OCI-LY7 (cell line): Measurements from ENCODE around the gene ST6GAL1. TPM values are rescaled to one million over a fixed set of nuclear protein-coding genes. Genes with fewer than 3 reads are reported as not detected.

Source experiments
- BruUV-seq: library from RNA; stranded (reverse); fragments of 400-500 nt; replicated peaks from 2 replicates; lab custom pipeline; 2021; lab: Mats Ljungman, UMichigan
- CTCF ChIA-PET: fragments of 300-600 bp; sonication (Branson Sonifier 250); formaldehyde crosslinking; loops from one replicate; lab custom pipeline; 2022; ENCODE audit warnings: antibody characterized with exemption; ENCODE audit not compliant: unreplicated experiment; lab: Charles Lee
- POLR2A ChIA-PET: fragments of 300-600 bp; sonication (Branson Sonifier 250); formaldehyde crosslinking; loops from one replicate; lab custom pipeline; 2022; ENCODE audit warnings: antibody characterized with exemption; lab: Charles Lee
- DNase-seq: peaks from one replicate; pipeline ENCODE4 v3.0.0-alpha.2; 2015; ENCODE audit warnings: low spot score
- H2AFZ ChIP-seq: fragments of 200-600 bp; sonication (generic), shearing (Covaris generic); 2 replicates; pipeline ENCODE4 v1.6.1; 2014; ENCODE audit warnings: mild to moderate bottlenecking, antibody characterized with exemption, low read length, moderate library complexity
- H3K27ac ChIP-seq: fragments of 200-600 bp; sonication (generic); 2 replicates; pipeline ENCODE4 v1.5.1; 2014; ENCODE audit warnings: mixed run types, low read depth, mild to moderate bottlenecking, moderate library complexity, low read length, inconsistent platforms; ENCODE audit not compliant: poor library complexity, severe bottlenecking
- H3K36me3 ChIP-seq: fragments of 200-600 bp; sonication (generic); 2 replicates; pipeline ENCODE4 v1.6.1; 2014; ENCODE audit warnings: mild to moderate bottlenecking, antibody characterized with exemption, low read length, moderate library complexity, mixed read lengths; ENCODE audit not compliant: insufficient read depth
- H3K4me1 ChIP-seq: fragments of 200-600 bp; sonication (generic); 2 replicates; pipeline ENCODE4 v1.5.1; 2014; ENCODE audit warnings: mild to moderate bottlenecking, low read length; ENCODE audit not compliant: insufficient read depth, poor library complexity, severe bottlenecking
- H3K4me2 ChIP-seq: fragments of 200-600 bp; sonication (generic); 2 replicates; pipeline ENCODE4 v1.6.1; 2014; ENCODE audit warnings: mild to moderate bottlenecking, low read length
- H3K4me3 ChIP-seq: fragments of 200-600 bp; sonication (generic); 2 replicates; pipeline ENCODE4 v1.5.1; 2014; ENCODE audit warnings: mild to moderate bottlenecking, low read depth, low read length; ENCODE audit not compliant: poor library complexity, severe bottlenecking
- H3K79me2 ChIP-seq: fragments of 200-600 bp; sonication (generic); 2 replicates; pipeline ENCODE4 v1.6.1; 2016; ENCODE audit warnings: low read depth, mild to moderate bottlenecking, low read length, moderate library complexity, mixed read lengths; ENCODE audit not compliant: insufficient read depth
- H3K9me2 ChIP-seq: fragments of 200-600 bp; sonication (generic); 2 replicates; pipeline ENCODE4 v1.6.1; 2016; ENCODE audit warnings: mild to moderate bottlenecking, low read length, mixed read lengths; ENCODE audit not compliant: insufficient read depth
- H3K9me3 ChIP-seq: fragments of 200-600 bp; sonication (generic); 2 replicates; pipeline ENCODE4 v1.6.1; 2014; ENCODE audit warnings: mild to moderate bottlenecking, mixed run types, low read length, mixed read lengths
- H4K20me1 ChIP-seq: fragments of 200-600 bp; sonication (generic); 2 replicates; pipeline ENCODE4 v1.6.1; 2014; ENCODE audit warnings: mild to moderate bottlenecking, antibody characterized with exemption, low read length, moderate library complexity, mixed read lengths; ENCODE audit not compliant: insufficient read depth
- EZH2phosphoT487 ChIP-seq: fragments of 200-600 bp; sonication (generic); IDR thresholded peaks from 2 replicates; pipeline ENCODE4 v1.6.1; 2018; ENCODE audit warnings: low read depth, borderline replicate concordance, mild to moderate bottlenecking, mixed run types, antibody characterized with exemption, low read length, moderate library complexity, mixed read lengths
- intact Hi-C: fragments of 100-400 bp; cut with micrococcal nuclease; formaldehyde crosslinking; loops from one replicate; pipeline ENCODE4 v1.10.0; 2022; ENCODE audit not compliant: unreplicated experiment
- total RNA-seq, 2 experiments: library from RNA; depleted of rRNA in 1 of 2; stranded (reverse); fragments of >200 nt in 1 of 2; shearing (Covaris generic) in 1 of 2; gene quantifications; 2 replicates each; pipeline ENCODE4 v1.2.3, GENCODE V29; 2014 to 2022
- TF ChIP-seq, protein P1 (sequence below): fragments of 200-600 bp; sonication (generic); conservative IDR thresholded peaks from 2 replicates; pipeline ENCODE4 v1.5.1; 2014; ENCODE audit warnings: mild to moderate bottlenecking, antibody characterized with exemption, low read length, moderate library complexity, mixed read lengths

Gene ST6GAL1
- total RNA-seq, 2 experiments from 2014 or later: 192 to 375 TPM

DNA sequence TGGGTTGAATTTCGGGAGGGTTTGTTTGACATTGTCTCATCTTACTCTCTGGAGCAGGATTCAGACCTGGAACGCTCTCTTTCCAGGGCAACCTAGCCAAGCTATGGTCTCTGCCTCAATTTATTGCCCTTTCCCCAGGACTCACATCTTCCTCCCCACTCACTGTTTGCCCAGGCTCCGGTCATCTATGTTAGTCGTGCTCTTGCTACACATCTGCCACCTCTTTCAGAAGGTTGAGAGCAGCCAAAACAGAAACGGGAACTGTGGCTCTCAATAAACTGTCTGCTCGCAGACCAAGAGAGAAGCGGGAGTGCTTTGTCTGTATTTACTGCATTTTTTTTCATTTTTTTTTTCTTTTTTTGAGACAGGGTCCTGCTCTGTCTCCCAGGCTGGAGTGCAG is 81.6 kb downstream of the ST6GAL1 start:
- no peak for TF ChIP-seq EZH2phosphoT487
- TF ChIP-seq, protein P1, sequence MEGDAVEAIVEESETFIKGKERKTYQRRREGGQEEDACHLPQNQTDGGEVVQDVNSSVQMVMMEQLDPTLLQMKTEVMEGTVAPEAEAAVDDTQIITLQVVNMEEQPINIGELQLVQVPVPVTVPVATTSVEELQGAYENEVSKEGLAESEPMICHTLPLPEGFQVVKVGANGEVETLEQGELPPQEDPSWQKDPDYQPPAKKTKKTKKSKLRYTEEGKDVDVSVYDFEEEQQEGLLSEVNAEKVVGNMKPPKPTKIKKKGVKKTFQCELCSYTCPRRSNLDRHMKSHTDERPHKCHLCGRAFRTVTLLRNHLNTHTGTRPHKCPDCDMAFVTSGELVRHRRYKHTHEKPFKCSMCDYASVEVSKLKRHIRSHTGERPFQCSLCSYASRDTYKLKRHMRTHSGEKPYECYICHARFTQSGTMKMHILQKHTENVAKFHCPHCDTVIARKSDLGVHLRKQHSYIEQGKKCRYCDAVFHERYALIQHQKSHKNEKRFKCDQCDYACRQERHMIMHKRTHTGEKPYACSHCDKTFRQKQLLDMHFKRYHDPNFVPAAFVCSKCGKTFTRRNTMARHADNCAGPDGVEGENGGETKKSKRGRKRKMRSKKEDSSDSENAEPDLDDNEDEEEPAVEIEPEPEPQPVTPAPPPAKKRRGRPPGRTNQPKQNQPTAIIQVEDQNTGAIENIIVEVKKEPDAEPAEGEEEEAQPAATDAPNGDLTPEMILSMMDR: no peak
- Histone ChIP-seq H3K4me1 (peaks cover 95% of the 10 kb centered on the region), H3K4me2 (peak overlapping the region; percentile 87), H3K4me3 (peak overlapping the region; percentile 30), H3K27ac (peak overlapping the region; percentile 98), H3K9me2 (no peaks in the 10 kb centered on the region), H3K9me3 (no peaks in the 10 kb centered on the region; the same call in 1 of the 2 replicates), H3K36me3 (peaks cover 73% of the 10 kb centered on the region), H3K79me2 (peaks cover 99% of the 10 kb centered on the region), H2AFZ (no peak overlapping the region), H4K20me1 (no peaks in the 10 kb centered on the region)
- TSS peak; percentile 70 for BruUV-seq
- ChIA-PET POLR2A (interaction anchor here (0.5 to 3.5 kb wide), 14 partner anchors 8 to 734 kb away, joined by 3 to 20 read pairs (median 6); partner anchors contain the start of gene BCL6), CTCF (interaction anchor here (1.4 kb wide), 1 partner anchor 10 kb away, joined by 5 read pairs; no protein-coding TSS in a partner anchor)
- peak; percentile 85 for DNase-seq
- intact Hi-C loops: loop anchor here (1.0 to 5.0 kb wide), 3 partner anchors 12 to 125 kb away; partner anchors contain the start of gene RPL39L

DNA sequence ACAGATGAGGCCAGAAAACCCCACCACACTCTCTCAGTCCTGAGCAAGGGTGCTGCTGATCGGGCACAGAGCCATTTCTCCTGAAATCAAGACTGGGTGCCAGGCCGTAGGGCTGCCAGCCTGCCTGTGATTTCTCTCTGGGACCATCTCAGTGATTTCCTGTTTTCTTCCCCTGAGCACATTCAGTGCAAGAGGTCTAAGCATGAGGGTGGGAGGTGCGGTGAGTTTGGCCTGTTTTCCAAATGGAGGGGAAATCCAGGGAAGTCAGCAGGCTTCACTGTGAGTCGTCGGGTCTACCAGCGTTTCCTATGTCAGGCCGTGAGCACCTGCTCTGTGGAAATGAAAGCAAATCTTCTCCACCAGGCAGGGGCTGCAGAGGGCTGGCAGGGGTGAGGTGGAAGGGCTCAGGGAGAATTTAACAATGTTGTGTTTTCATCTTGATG is 82.3 kb downstream of the ST6GAL1 start:
- peak overlapping the region; percentile 87 for H3K4me2 ChIP-seq
- peak; percentile 72 for DNase-seq

More for the DNA sequence above, 82.3 kb downstream of the ST6GAL1 start:
- H4K20me1 ChIP-seq: no peaks in the 10 kb centered on the region
- peaks cover 99% of the 10 kb centered on the region for H3K79me2 ChIP-seq
- peaks cover 95% of the 10 kb centered on the region for H3K4me1 ChIP-seq
- TF ChIP-seq, protein P1: no peak
- TF ChIP-seq EZH2phosphoT487: no peak
- no TSS peak for BruUV-seq
- no peaks in the 10 kb centered on the region; the same call in 1 of the 2 replicates for H3K9me3 ChIP-seq
- POLR2A ChIA-PET: interaction anchor here (0.7 to 3.5 kb wide), 13 partner anchors 8 to 733 kb away, joined by 3 to 23 read pairs (median 6); partner anchors contain the start of genes BCL6 and RPL39L
- H2AFZ ChIP-seq: no peak overlapping the region
- H3K36me3 ChIP-seq: peaks cover 73% of the 10 kb centered on the region
- CTCF ChIA-PET: interaction anchor here (1.1 to 1.4 kb wide), 2 partner anchors 11 kb away, joined by 3 to 5 read pairs; no protein-coding TSS in a partner anchor
- intact Hi-C loops: loop anchor here (1.0 to 5.0 kb wide), 3 partner anchors 12 to 125 kb away; partner anchors contain the start of gene RPL39L
- no peaks in the 10 kb centered on the region for H3K9me2 ChIP-seq
- peak overlapping the region; percentile 30 for H3K4me3 ChIP-seq
- peak overlapping the region; percentile 98 for H3K27ac ChIP-seq
